Measurements from ENCODE around the gene SNX30. TPM values are rescaled to one million over a fixed set of nuclear protein-coding genes. Genes with fewer than 3 reads are reported as not detected.

Gene SNX30
- total RNA-seq, 2 donors from 2014 or later, result 5.0 to 5.7 TPM

GRCh38 chr9:112786829-112787520, 36.4 kb downstream of the SNX30 start:
- Histone ChIP-seq H3K9me3 (no peaks in the 10 kb centered on the region), H3K4me3 (no peak overlapping the region), H3K27ac (no peak overlapping the region), H3K27me3 (no peaks in the 10 kb centered on the region), H3K36me3 (no peaks in the 10 kb centered on the region), H3K4me1 (peaks cover 0 to 7% of the 10 kb centered on the region in 2 donors)
- no peak for TF ChIP-seq CTCF (IDR thresholded peaks at IDR 0.05)
- no peak for DNase-seq (ENCODE audit: low spot score)

DNA sequence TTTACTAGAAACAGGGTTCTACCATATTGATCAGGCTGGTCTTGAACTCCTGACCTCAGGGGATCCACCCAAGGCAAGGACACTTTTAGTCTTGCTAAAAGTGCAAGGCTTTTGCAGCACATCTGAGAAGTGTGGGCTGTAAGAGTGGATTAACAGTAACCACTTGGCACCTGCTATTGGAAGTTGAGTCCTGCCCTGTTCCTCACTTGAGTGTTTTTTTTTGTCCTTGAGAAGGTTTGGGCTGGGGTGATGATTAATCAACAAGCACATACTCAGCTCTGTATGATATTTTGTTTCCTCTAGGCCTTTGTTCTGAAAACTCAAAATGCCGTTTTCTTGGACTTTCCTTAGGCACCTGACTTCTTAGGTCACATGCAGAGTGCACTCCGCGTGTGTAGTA, 37.4 kb downstream of the SNX30 start:
- no peaks in the 10 kb centered on the region for H3K27me3 ChIP-seq
- peaks cover 0 to 7% of the 10 kb centered on the region in 2 donors for H3K4me1 ChIP-seq
- no peak for TF ChIP-seq CTCF (IDR thresholded peaks at IDR 0.05)
- no peaks in the 10 kb centered on the region for H3K36me3 ChIP-seq
- no peaks in the 10 kb centered on the region for H3K9me3 ChIP-seq
- no peak overlapping the region for H3K4me3 ChIP-seq
- no peak overlapping the region for H3K27ac ChIP-seq
- no peak for DNase-seq (ENCODE audit: low spot score)

GRCh38 chr9:112789473-112789872, 38.9 kb downstream of the SNX30 start:
- Histone ChIP-seq H3K9me3 (no peaks in the 10 kb centered on the region), H3K27me3 (no peaks in the 10 kb centered on the region), H3K27ac (no peak overlapping the region), H3K4me3 (no peak overlapping the region), H3K4me1 (peaks cover 0 to 3% of the 10 kb centered on the region in 2 donors), H3K36me3 (no peaks in the 10 kb centered on the region)
- no peak for TF ChIP-seq CTCF (IDR thresholded peaks at IDR 0.05)
- DNase-seq (ENCODE audit: low spot score), result no peak

DNA sequence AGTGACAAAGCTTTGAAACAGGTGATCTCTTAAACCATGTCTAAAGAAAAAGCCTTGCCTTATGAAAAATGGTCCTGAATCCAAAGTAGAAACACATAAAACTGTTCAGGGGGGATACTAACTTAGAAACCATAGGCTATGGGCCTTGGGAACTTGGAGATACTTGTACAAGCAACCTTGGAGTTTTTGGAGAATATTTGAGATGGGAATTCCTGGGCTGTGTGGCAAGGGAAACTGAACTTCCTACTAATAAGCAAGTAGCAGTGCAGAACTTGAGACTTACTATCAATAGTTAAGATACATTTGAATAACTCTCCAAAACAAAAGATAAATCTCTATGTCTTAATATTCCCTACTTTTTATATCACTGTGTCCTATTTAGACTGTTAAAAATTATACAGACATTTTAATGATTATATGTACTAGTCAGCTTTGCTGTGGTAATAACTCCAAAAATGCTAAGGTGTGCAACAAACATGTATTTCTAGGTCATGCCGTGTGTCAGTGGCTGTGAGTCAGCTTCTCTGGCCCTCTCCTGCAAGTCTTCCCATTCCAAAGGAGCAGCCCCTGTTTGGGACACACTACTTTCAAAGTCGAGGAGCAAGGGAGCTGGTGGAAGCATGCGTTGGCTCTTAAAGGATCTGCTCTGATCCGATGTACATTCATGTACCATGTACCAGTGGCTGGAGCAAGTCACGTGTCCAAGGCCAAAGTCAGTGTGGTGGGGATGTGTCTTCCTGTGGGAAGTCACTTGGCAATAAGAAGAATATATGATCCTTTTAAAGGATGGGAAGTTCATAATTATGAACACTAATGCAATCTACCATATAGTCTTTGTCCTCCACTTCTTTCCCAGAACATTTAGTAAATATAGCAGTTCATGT, 39.6 kb downstream of the SNX30 start:
- Histone ChIP-seq H3K36me3 (no peaks in the 10 kb centered on the region), H3K27ac (no peak overlapping the region), H3K4me1 (no peaks in the 10 kb centered on the region), H3K27me3 (no peaks in the 10 kb centered on the region), H3K9me3 (no peaks in the 10 kb centered on the region), H3K4me3 (no peak overlapping the region)
- DNase-seq (ENCODE audit: low spot score), result no peak
- TF ChIP-seq CTCF (IDR thresholded peaks at IDR 0.05), result no peak

GRCh38 chr9:112792670-112793069, 42.1 kb downstream of the SNX30 start:
- DNase-seq (ENCODE audit: low spot score), result no peak
- Histone ChIP-seq H3K9me3 (no peaks in the 10 kb centered on the region), H3K27me3 (no peaks in the 10 kb centered on the region), H3K4me3 (no peak overlapping the region), H3K4me1 (peaks cover 0 to 6% of the 10 kb centered on the region in 2 donors), H3K36me3 (no peaks in the 10 kb centered on the region), H3K27ac (no peak overlapping the region)
- TF ChIP-seq CTCF (IDR thresholded peaks at IDR 0.05), result no peak

Data from right atrium auricular region (tissue), 2 donors.